Uterus (tissue), 4 donors: Measurements from ENCODE around the gene RNASE13. TPM values are rescaled to one million over a fixed set of nuclear protein-coding genes. Genes with fewer than 3 reads are reported as not detected.
A peak's percentile ranks its signal among the peaks of the same experiment; 100 is the strongest.

Experiments
- DNase-seq, 2 donors: peaks; one replicate each; pipeline ENCODE4 v3.0.0-alpha.2; 2019 to 2020
- H3K27ac ChIP-seq, 2 donors: fragments of 200-600 bp; sonication (generic); 1 replicate in 1 of 2; 2 replicates in 1 of 2; pipeline ENCODE4 v1.5.1; 2016 to 2018
- H3K27me3 ChIP-seq, 2 donors: fragments of 200-600 bp; sonication (generic); one replicate each; pipeline ENCODE4 v1.5.1; 2018 to 2019; ENCODE audit warnings: control low read depth in 1 of 2
- H3K36me3 ChIP-seq, 2 donors: fragments of 200-600 bp; sonication (generic); one replicate each; pipeline ENCODE4 v1.5.1; 2019; ENCODE audit warnings: control low read depth in 1 of 2
- H3K4me1 ChIP-seq, 2 donors: fragments of 200-600 bp; sonication (generic); one replicate each; pipeline ENCODE4 v1.5.1; 2018 to 2019; ENCODE audit warnings: control low read depth in 1 of 2
- H3K4me3 ChIP-seq, 2 donors: fragments of 200-600 bp; sonication (generic); 1 replicate in 1 of 2; 2 replicates in 1 of 2; pipeline ENCODE4 v1.5.1; 2018 to 2019; ENCODE audit warnings: mild to moderate bottlenecking in 1 of 2
- H3K9me3 ChIP-seq, 2 donors: fragments of 200-600 bp; sonication (generic); one replicate each; pipeline ENCODE4 v1.5.1; 2019; ENCODE audit warnings: control low read depth in 1 of 2
- POLR2A ChIP-seq, 2 donors: fragments of 450-650 bp; IDR thresholded peaks; one replicate each; pipeline ENCODE4 v1.6.1; 2016; ENCODE audit warnings: antibody characterized with exemption in 2 of 2, mild to moderate bottlenecking in 1 of 2, moderate library complexity in 1 of 2
- intact Hi-C: fragments of 100-400 bp; cut with DNase I; formaldehyde crosslinking; loops from one replicate; pipeline ENCODE4 v1.15.1; 2023; ENCODE audit warnings: low total_unique reads
- total RNA-seq, 4 donors: library from RNA; depleted of rRNA in 3 of 4; stranded (reverse); fragments of >200 nt in 3 of 4; gene quantifications; one replicate each; pipeline versions ENCODE4 v1.1.0 to v1.2.4, GENCODE V29; 2014 to 2023
- TF ChIP-seq, protein P1 (sequence below), 4 experiments: fragments of 200-600 bp in 2 of 4; fragments of 450-650 bp in 2 of 4; sonication (generic) in 2 of 4; IDR thresholded peaks; one replicate each; pipeline ENCODE4 v1.5.1; 2016 to 2019; ENCODE audit warnings: antibody characterized with exemption in 4 of 4, mild to moderate bottlenecking in 2 of 4, moderate library complexity in 1 of 4
- donor health status: DM: yes; HTN: yes; CAD: no.

RNASE13 gene
- total RNA-seq, 4 donors from 2014 or later, result not detected

DNA sequence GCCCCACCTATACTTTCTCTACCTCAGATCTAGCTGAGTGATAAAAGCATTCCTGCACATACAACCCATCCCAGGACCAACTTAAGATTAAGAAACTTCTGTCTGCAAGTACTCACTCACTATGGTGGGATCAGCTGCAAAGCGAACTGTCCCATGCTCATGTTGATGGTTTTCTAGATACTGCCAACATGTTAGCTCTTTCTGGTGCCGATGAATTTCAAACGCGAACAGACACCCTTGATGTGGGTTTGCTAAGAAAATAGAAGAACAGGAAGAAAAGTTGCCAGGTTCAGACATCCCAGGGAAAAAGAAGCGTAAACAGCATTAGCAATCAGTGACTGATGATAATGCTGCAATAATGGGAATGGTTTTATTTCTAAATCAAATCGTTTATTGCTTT lies 37.0 kb downstream of the RNASE13 start:
- no peaks in the 10 kb centered on the region for H3K27me3 ChIP-seq
- no peak overlapping the region for H3K4me3 ChIP-seq
- TF ChIP-seq POLR2A (IDR thresholded peaks at IDR 0.05), result no peak
- TF ChIP-seq, protein P1, sequence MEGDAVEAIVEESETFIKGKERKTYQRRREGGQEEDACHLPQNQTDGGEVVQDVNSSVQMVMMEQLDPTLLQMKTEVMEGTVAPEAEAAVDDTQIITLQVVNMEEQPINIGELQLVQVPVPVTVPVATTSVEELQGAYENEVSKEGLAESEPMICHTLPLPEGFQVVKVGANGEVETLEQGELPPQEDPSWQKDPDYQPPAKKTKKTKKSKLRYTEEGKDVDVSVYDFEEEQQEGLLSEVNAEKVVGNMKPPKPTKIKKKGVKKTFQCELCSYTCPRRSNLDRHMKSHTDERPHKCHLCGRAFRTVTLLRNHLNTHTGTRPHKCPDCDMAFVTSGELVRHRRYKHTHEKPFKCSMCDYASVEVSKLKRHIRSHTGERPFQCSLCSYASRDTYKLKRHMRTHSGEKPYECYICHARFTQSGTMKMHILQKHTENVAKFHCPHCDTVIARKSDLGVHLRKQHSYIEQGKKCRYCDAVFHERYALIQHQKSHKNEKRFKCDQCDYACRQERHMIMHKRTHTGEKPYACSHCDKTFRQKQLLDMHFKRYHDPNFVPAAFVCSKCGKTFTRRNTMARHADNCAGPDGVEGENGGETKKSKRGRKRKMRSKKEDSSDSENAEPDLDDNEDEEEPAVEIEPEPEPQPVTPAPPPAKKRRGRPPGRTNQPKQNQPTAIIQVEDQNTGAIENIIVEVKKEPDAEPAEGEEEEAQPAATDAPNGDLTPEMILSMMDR (IDR thresholded peaks at IDR 0.05), result no peak
- H3K4me1 ChIP-seq, result no peaks in the 10 kb centered on the region
- no peaks in the 10 kb centered on the region for H3K9me3 ChIP-seq
- no peaks in the 10 kb centered on the region for H3K36me3 ChIP-seq
- no peak overlapping the region for H3K27ac ChIP-seq
- DNase-seq, result no peak
- intact Hi-C loops, result no loop called here

DNA sequence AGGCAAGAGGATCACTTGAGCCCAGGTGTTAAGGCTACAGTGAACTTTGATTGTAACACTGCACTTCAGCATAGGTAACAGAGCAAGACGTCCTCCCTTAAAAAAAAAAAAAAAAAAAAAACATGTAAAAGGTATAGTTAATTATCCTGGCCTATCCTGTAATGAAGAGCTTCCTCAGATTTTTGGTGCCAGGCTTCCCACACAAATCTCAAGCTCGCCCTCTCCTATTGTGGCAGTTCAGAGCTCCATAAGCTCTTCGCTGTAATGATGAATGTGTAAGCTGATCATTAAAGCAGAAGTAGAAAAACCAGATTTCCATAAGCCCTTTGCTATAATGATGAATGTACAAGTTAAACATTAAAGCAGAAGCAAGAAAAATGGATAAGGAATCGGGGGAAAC lies 37.5 kb downstream of the RNASE13 start:
- Histone ChIP-seq H3K27ac (no peak overlapping the region), H3K4me1 (peaks cover 0 to under 1% of the 10 kb centered on the region in 2 donors), H3K27me3 (no peaks in the 10 kb centered on the region), H3K4me3 (no peak overlapping the region), H3K9me3 (no peaks in the 10 kb centered on the region), H3K36me3 (no peaks in the 10 kb centered on the region)
- intact Hi-C loops, result no loop called here
- no peak for DNase-seq
- TF ChIP-seq, protein P1 (IDR thresholded peaks at IDR 0.05), result no peak
- TF ChIP-seq POLR2A (IDR thresholded peaks at IDR 0.05), result no peak

DNA sequence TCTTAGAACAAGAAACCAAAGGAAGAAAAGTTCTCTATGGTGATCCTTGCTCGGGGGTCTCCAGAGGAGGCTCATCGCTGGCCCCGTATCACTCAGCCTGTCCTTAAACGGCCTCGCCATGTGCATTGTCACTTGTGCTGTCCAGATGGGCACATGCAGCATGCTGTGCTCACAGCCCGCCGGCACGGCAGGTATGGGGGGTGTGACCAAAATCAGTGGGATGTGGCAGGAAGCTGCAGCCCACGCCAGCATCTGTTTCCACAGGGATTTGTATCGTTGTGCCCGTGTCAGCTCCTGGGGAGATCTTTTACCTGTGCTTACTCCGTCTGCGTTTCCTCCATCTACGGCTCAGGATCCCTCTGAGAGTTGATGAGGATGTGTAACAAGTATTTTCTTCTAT lies 38.1 kb downstream of the RNASE13 start:
- DNase-seq, result no peak
- Histone ChIP-seq H3K9me3 (no peaks in the 10 kb centered on the region), H3K36me3 (no peaks in the 10 kb centered on the region), H3K27ac (no peak overlapping the region), H3K4me1 (peaks cover 0 to 7% of the 10 kb centered on the region in 2 donors), H3K27me3 (no peaks in the 10 kb centered on the region), H3K4me3 (no peak overlapping the region)
- TF ChIP-seq POLR2A (IDR thresholded peaks at IDR 0.05), result no peak
- TF ChIP-seq, protein P1 (IDR thresholded peaks at IDR 0.05), result no peak
- intact Hi-C loops, result no loop called here

DNA sequence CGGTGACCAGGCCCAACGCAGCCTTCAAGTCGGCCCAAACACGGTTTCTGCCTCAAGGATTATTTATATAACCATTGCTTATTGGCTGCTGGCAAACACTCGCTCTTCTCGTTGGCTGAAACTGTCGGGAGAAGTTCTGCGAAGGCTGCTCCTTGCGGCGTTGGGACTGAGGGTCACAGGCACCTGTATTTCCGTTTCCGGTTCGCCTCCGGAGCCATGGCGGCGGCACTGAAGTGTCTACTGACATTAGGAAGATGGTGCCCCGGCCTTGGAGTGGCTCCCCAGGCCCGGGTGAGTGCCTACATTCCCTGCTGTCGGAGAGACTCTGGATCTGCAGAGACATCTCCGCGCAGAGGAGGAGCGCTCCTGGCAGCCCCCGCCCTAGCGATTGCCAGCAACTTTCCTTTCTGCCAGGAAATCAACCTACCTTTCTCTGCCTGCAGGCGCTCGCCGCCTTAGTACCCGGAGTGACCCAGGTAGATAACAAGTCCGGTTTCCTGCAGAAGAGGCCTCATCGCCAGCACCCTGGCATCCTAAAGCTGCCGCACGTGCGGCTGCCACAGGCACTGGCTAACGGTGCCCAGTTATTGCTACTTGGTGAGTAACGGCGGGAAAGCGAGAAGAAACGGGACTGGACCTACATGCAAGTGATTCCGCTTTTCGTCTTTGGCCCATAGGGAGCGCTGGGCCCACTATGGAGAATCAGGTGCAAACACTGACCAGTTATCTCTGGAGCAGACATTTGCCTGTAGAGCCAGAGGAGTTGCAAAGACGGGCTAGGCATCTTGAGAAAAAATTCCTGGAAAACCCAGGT lies 44.6 kb downstream of the RNASE13 start, which contains the start of gene METTL17:
METTL17 (plus strand) TSS at position 194 of the 814 bp plus-strand sequence; CDS start at position 217, 23 bp downstream.
- H3K36me3 ChIP-seq, result no peaks in the 10 kb centered on the region
- no peaks in the 10 kb centered on the region for H3K9me3 ChIP-seq
- no peaks in the 10 kb centered on the region for H3K27me3 ChIP-seq
- intact Hi-C loops, result no loop called here
- H3K27ac ChIP-seq, result peak within 1 kb of the TSS; percentile 83 to 91
- TF ChIP-seq, protein P1 (IDR thresholded peaks at IDR 0.05), result peak in 1 of 4 experiments; percentile 11
- peak; percentile 25 to 59 for TF ChIP-seq POLR2A (IDR thresholded peaks at IDR 0.05)
- peaks cover 0 to 15% of the 10 kb centered on the region in 2 donors for H3K4me1 ChIP-seq
- peak within 1 kb of the TSS; percentile 81 to 87 for H3K4me3 ChIP-seq
- DNase-seq, result peak; percentile 91 to 95

DNA sequence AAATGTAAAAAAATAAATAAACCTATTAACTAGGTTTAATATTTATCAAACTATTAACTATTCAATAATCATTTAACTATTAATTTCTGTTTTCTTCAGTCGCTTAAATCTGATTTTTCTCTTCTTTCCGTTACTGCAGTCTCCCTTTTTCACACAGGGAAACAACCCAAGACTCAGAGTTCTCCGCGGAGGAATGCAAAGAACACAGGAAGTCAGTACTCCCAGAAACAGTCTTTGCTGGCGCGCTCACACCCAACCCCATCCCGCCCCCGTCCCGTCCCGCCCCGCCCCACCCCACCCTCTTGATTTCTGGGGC lies 45.2 kb downstream of the RNASE13 start:
- Histone ChIP-seq H3K4me1 (peaks cover 0 to 15% of the 10 kb centered on the region in 2 donors), H3K4me3 (peak overlapping the region; percentile 20 to 87), H3K27ac (peak overlapping the region; percentile 83 to 91), H3K36me3 (no peaks in the 10 kb centered on the region), H3K27me3 (no peaks in the 10 kb centered on the region), H3K9me3 (no peaks in the 10 kb centered on the region)
- DNase-seq, result no peak
- intact Hi-C loops, result no loop called here
- TF ChIP-seq, protein P1 (IDR thresholded peaks at IDR 0.05), result no peak
- no peak for TF ChIP-seq POLR2A (IDR thresholded peaks at IDR 0.05)
